ENCODE results near the gene STK16. TPM values are rescaled to one million over a fixed set of nuclear protein-coding genes. Genes with fewer than 3 reads are reported as not detected.

STK16 gene
- total RNA-seq, 3 donors from 2014 or later = 13.1 to 18.1 (median 16.4) TPM

- Histone ChIP-seq H3K27ac (no peak overlapping the region), H3K9me3 (no peaks in the 10 kb centered on the region), H3K36me3 (peaks cover 12% of the 10 kb centered on the region), H3K4me3 (no peak overlapping the region), H3K27me3 (no peaks in the 10 kb centered on the region), H3K4me1 (peaks cover 11 to 14% of the 10 kb centered on the region in 2 donors)
- TF ChIP-seq POLR2AphosphoS5 (IDR thresholded peaks at IDR 0.05) (no peak), POLR2A (IDR thresholded peaks at IDR 0.05) (no peak), CTCF (IDR thresholded peaks at IDR 0.05) (no peak)
- DNase-seq (ENCODE audit: low spot score in 2 of 2) = no peak
- intact Hi-C loops (cut with DNase I; ENCODE audit: low total_unique reads) = no loop called here
Measured at GRCh38 chr2:219223831-219224610, 21.3 kb upstream of the STK16 start.

- no peaks in the 10 kb centered on the region for H3K9me3 ChIP-seq
- TF ChIP-seq POLR2A (IDR thresholded peaks at IDR 0.05) = no peak
- no peak for TF ChIP-seq POLR2AphosphoS5 (IDR thresholded peaks at IDR 0.05)
- TF ChIP-seq CTCF (IDR thresholded peaks at IDR 0.05) = no peak
- intact Hi-C loops (cut with DNase I; ENCODE audit: low total_unique reads) = no loop called here
- H3K27ac ChIP-seq = no peak overlapping the region
- H3K4me3 ChIP-seq = no peak overlapping the region
- no peak for DNase-seq (ENCODE audit: low spot score in 2 of 2)
- peaks cover 12% of the 10 kb centered on the region for H3K36me3 ChIP-seq
- no peaks in the 10 kb centered on the region for H3K27me3 ChIP-seq
- peaks cover 5 to 9% of the 10 kb centered on the region in 2 donors for H3K4me1 ChIP-seq
Measured at GRCh38 chr2:219225350-219225749, 19.9 kb upstream of the STK16 start.

DNA sequence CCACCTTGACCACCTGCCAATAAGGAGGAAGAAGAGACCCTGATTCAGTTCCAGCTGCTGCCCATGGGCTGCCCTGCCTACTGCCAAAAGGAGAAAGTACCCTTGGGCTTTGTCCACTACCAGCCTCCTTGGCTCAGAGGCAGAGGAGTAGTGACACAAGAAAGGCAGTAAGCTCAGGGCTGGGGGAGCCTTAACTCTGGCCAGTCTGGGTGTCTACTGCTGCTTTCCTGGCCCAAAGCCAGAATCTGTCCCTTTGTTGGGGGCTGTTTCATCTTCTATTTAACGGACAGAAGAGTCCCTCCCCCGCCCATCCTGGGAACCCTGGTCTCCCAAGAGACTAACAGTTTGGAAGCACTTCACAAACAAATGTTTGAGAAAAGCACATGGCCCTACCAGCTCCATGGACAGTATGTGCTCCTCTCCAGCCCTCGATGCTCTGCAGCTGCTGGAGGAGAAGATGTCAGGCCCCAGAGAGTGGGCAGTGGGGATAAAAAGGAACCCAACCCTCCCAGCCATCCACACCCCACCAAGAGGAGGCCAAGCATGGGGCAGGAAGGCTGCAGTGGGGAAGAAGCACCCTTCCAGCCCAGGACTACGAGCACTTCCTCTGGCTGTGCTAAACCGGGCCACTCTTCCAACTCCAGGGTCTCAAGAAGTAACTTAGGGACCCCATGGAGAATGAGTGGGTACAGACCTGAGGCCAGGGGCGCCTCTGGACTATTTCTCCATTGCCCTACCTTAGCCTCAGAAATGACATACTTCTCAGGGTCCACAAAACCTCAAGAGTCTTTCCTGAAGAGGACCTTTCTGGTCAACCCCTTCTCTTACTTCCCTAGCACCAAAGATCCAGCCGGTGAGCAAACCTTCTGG is 17.0 kb upstream of the STK16 start:
- H3K4me1 ChIP-seq = peaks cover 5 to 25% of the 10 kb centered on the region in 2 donors
- peak overlapping the region; percentile 60 to 97 (median 86) for H3K4me3 ChIP-seq
- H3K9me3 ChIP-seq = no peaks in the 10 kb centered on the region
- peaks cover 8% of the 10 kb centered on the region for H3K36me3 ChIP-seq
- H3K27ac ChIP-seq = peak overlapping the region; percentile 88 to 94
- no peak for DNase-seq (ENCODE audit: low spot score in 2 of 2)
- no peaks in the 10 kb centered on the region for H3K27me3 ChIP-seq
- intact Hi-C loops (cut with DNase I; ENCODE audit: low total_unique reads) = no loop called here
- no peak for TF ChIP-seq POLR2A (IDR thresholded peaks at IDR 0.05)
- no peak for TF ChIP-seq CTCF (IDR thresholded peaks at IDR 0.05)
- no peak for TF ChIP-seq POLR2AphosphoS5 (IDR thresholded peaks at IDR 0.05)

DNA sequence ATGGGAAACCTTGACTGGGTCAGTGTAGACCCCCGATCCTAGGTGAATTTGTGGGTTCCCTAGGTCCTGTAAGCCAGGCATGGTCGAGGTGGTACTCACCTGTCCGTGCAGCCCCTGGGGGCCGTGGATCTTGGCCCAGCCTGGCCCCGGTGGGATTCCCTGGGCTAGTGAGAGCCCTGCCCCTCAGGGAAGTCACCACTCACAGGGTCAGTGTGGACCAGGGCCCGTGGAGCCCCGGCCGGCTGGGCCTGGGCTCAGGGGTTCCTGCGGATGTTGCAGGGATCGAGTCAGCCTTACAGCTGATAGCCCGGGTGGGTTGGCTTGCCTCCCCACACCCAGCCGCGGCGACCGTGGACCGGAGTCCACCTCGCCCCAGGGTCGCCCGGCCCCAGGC is 16.4 kb upstream of the STK16 start:
- Histone ChIP-seq H3K4me3 (peak overlapping the region; percentile 60 to 97 (median 86)), H3K9me3 (no peaks in the 10 kb centered on the region), H3K4me1 (peaks cover 5 to 25% of the 10 kb centered on the region in 2 donors), H3K27me3 (no peaks in the 10 kb centered on the region), H3K36me3 (peaks cover 14% of the 10 kb centered on the region), H3K27ac (peak overlapping the region; percentile 88 to 94)
- DNase-seq (ENCODE audit: low spot score in 2 of 2) = no peak
- TF ChIP-seq POLR2A (IDR thresholded peaks at IDR 0.05) (no peak), POLR2AphosphoS5 (IDR thresholded peaks at IDR 0.05) (no peak), CTCF (IDR thresholded peaks at IDR 0.05) (no peak)
- intact Hi-C loops (cut with DNase I; ENCODE audit: low total_unique reads) = no loop called here

Measured in breast epithelium (tissue), 4 donors.